K562 (cell line): ENCODE data around the gene PIK3AP1. TPM values are rescaled to one million over a fixed set of nuclear protein-coding genes. Genes with fewer than 3 reads are reported as not detected.
A peak's percentile ranks its signal among the peaks of the same experiment; 100 is the strongest.

Experiments
- ATAC-seq: fragments of 200-7000 bp; cut with Tn5 transposase; 3 replicates; pipeline ENCODE4 v1.9.1; 2020; ENCODE audit warnings: moderate library complexity
- Bru-seq: library from RNA; stranded (reverse); fragments of 400-500 nt; gene quantifications from one replicate; lab custom pipeline; 2021; lab: Mats Ljungman, UMichigan
- BruChase-seq, 2 experiments: library from RNA; stranded (reverse); fragments of 400-500 nt; gene quantifications; one replicate each; lab custom pipeline; 2021; lab: Mats Ljungman, UMichigan
- BruUV-seq: library from RNA; stranded (reverse); fragments of 400-500 nt; replicated peaks from 2 replicates; lab custom pipeline; 2021; lab: Mats Ljungman, UMichigan
- CTCF ChIA-PET: fragments of 300-600 bp; formaldehyde crosslinking; extraction: SDS; loops from one replicate; lab custom pipeline; 2021; ENCODE audit warnings: low intra/inter-chr PET ratio; lab: Yijun Ruan, JAX
- POLR2A ChIA-PET: fragments of 300-600, 350-650 bp; sonication (Branson Sonifier 250); formaldehyde crosslinking; extraction: SDS; loops from one replicate; lab custom pipeline; 2021; ENCODE audit warnings: antibody characterized with exemption, inconsistent platforms; lab: Yijun Ruan, JAX
- DNase-seq, 4 experiments: peaks; one replicate each; pipeline versions ENCODE4 v3.0.0 to v3.0.0-alpha.2; 2011 to 2018; ENCODE audit warnings: low spot score in 3 of 4, mixed read lengths in 3 of 4; ENCODE audit errors: extremely low read depth in 1 of 4
- FAIRE-seq: peaks from 2 replicates; lab custom pipeline; 2011; peaks lifted over from hg19 to GRCh38; lab: Jason Lieb, UNC
- H2AFZ ChIP-seq: 2 replicates; pipeline ENCODE4 v1.6.0; 2011; ENCODE audit warnings: low read depth, low read length, control low read depth, inconsistent platforms
- H3K27ac ChIP-seq: fragments of 200-600 bp; 3 replicates; pipeline ENCODE4 v1.8.0; 2011; ENCODE audit warnings: low read depth, mild to moderate bottlenecking, control low read depth, inconsistent platforms, low read length, moderate library complexity, mixed read lengths; ENCODE audit errors: extremely low read depth
- H3K27me3 ChIP-seq, 2 experiments: fragments of 300-600 bp in 1 of 2; 2 replicates in 1 of 2; 3 replicates in 1 of 2; pipeline versions ENCODE4 v1.6.0 to v1.8.0; 2011; ENCODE audit warnings: inconsistent platforms in 2 of 2, low read length in 2 of 2, mild to moderate bottlenecking in 1 of 2, mixed read lengths in 1 of 2, moderate library complexity in 1 of 2; ENCODE audit not compliant: control insufficient read depth in 2 of 2, insufficient read depth in 2 of 2
- H3K36me3 ChIP-seq: fragments of 300-600 bp; 3 replicates; pipeline ENCODE4 v1.8.0; 2011; ENCODE audit warnings: mild to moderate bottlenecking, low read length, inconsistent platforms; ENCODE audit not compliant: control insufficient read depth, insufficient read depth
- H3K4me1 ChIP-seq, 2 experiments: fragments of 200-600 bp in 1 of 2; replicated peaks in 1 of 2; 2 replicates in 1 of 2; 3 replicates in 1 of 2; pipeline versions ENCODE4 v1.5.1 to v1.8.0; 2011; ENCODE audit warnings: inconsistent platforms in 2 of 2, low read length in 2 of 2, mild to moderate bottlenecking in 1 of 2, mixed read lengths in 1 of 2, moderate library complexity in 1 of 2; ENCODE audit not compliant: control insufficient read depth in 2 of 2, insufficient read depth in 2 of 2
- H3K4me2 ChIP-seq: 2 replicates; pipeline ENCODE4 v1.6.1; 2011; ENCODE audit warnings: low read length, control low read depth, inconsistent platforms, mixed read lengths; ENCODE audit not compliant: insufficient read depth
- H3K4me3 ChIP-seq: fragments of 200-600 bp; sonication (generic), shearing (Covaris generic); 2 replicates; pipeline ENCODE4 v1.5.1; 2016; ENCODE audit warnings: control low read depth, inconsistent platforms
- H3K79me2 ChIP-seq: fragments of 200-600 bp; 3 replicates; pipeline ENCODE4 v1.8.0; 2011; ENCODE audit warnings: low read length, inconsistent platforms; ENCODE audit not compliant: control insufficient read depth, insufficient read depth
- H3K9ac ChIP-seq, 2 experiments: 2 replicates each; pipeline versions ENCODE4 v1.6.0 to v1.6.1; 2011; ENCODE audit warnings: low read depth in 2 of 2, low read length in 2 of 2, control low read depth in 1 of 2, inconsistent platforms in 1 of 2, mild to moderate bottlenecking in 1 of 2, mixed read lengths in 1 of 2; ENCODE audit not compliant: insufficient read depth in 1 of 2
- H3K9me1 ChIP-seq: one replicate; pipeline ENCODE4 v1.6.0; 2011; ENCODE audit warnings: inconsistent platforms, mild to moderate bottlenecking, low read length, moderate library complexity; ENCODE audit not compliant: control insufficient read depth, insufficient read depth
- H3K9me3 ChIP-seq: replicated peaks from 2 replicates; pipeline ENCODE4 v1.5.1; 2011; ENCODE audit warnings: low read depth, low read length, inconsistent platforms; ENCODE audit not compliant: control insufficient read depth, insufficient read depth
- H4K20me1 ChIP-seq: replicated peaks from 2 replicates; pipeline ENCODE4 v1.6.1; 2011; ENCODE audit warnings: low read length, inconsistent platforms, mixed read lengths; ENCODE audit not compliant: control insufficient read depth, insufficient read depth
- ARID4B ChIP-seq: sonication (generic); formaldehyde crosslinking; IDR thresholded peaks from 2 replicates; pipeline ENCODE4 v1.8.0; 2022; ENCODE audit warnings: mild to moderate bottlenecking, missing genetic modification reagents
- E2F6 ChIP-seq, 2 experiments: IDR thresholded peaks; 2 replicates each; pipeline ENCODE4 v1.6.1; 2011; ENCODE audit warnings: borderline replicate concordance in 1 of 2, control low read depth in 1 of 2, low read depth in 1 of 2, low read length in 1 of 2, mild to moderate bottlenecking in 1 of 2, mixed read lengths in 1 of 2, moderate library complexity in 1 of 2; ENCODE audit not compliant: insufficient read depth in 1 of 2, insufficient read length in 1 of 2, poor library complexity in 1 of 2, severe bottlenecking in 1 of 2; ENCODE audit errors: extremely low read depth in 1 of 2
- IRF1 ChIP-seq: sonication (generic); formaldehyde crosslinking; IDR thresholded peaks from 2 replicates; pipeline ENCODE4 v1.8.0; 2022; ENCODE audit warnings: missing genetic modification reagents, mild to moderate bottlenecking, borderline replicate concordance
- SPI1 ChIP-seq: IDR thresholded peaks from 2 replicates; pipeline ENCODE4 v1.6.1; 2011; ENCODE audit warnings: low read depth, low read length, control low read depth, borderline replicate concordance
- VEZF1 ChIP-seq: fragments of 200-800 bp; sonication (Bioruptor generic); IDR thresholded peaks from 2 replicates; pipeline ENCODE4 v1.6.1; 2017; ENCODE audit warnings: missing genetic modification characterization, missing compliant biosample characterization
- WGBS: fragments of 100-300 bp; shearing (Covaris generic); methylation state at CpG from one replicate; pipeline ENCODE4 v1.1.6; 2016; ENCODE audit warnings: low coverage, mixed read lengths; ENCODE audit not compliant: insufficient coverage; ENCODE audit errors: missing lambda C conversion rate; 5-methylcytosine and 5-hydroxymethylcytosine counted together
- in situ Hi-C: fragments of 300-500 bp; cut with MboI; formaldehyde crosslinking; loops from 4 replicates; pipeline ENCODE4 v1.15.0; 2018; ENCODE audit warnings: inconsistent platforms, mixed read lengths
- intact Hi-C: fragments of 100-400 bp; cut with micrococcal nuclease; formaldehyde crosslinking; loops from 2 replicates; pipeline ENCODE4 v1.14.2; 2022
- long read RNA-seq, 3 experiments: library from polyadenylated mRNA in 2 of 3; library from RNA in 1 of 3; unstranded in 2 of 3; stranded (forward) in 1 of 3; transcript quantifications; one replicate each; pipeline ENCODE4 v2.0.0, GENCODE V29; 2019 to 2022
- polyA minus RNA-seq, 3 experiments: library from RNA; depleted of rRNA, polyadenylated mRNA; stranded (reverse); fragments of >200 nt; gene quantifications; 2 replicates each; pipeline ENCODE4 v1.2.3, GENCODE V29; 2011
- polyA plus RNA-seq, 8 experiments: library from polyadenylated mRNA; depleted of rRNA in 4 of 8; stranded (reverse) in 5 of 8; unstranded in 3 of 8; fragments of >200 nt; fragmentation: Nextera tagmentation in 2 of 8; fragmentation: Illumina TruSeq in 1 of 8; extraction: Ambion mirVana in 2 of 8; extraction: Trizol in 1 of 8; gene quantifications; 2 replicates each; pipeline versions ENCODE4 v1.2.1 to v1.2.3, GENCODE V29; 2011 to 2014; ENCODE audit warnings: inconsistent platforms in 1 of 8, missing spikeins in 1 of 8
- total RNA-seq, 7 experiments: library from RNA; depleted of rRNA in 6 of 7; stranded (reverse); fragments of >200 nt in 6 of 7; fragmentation: Illumina TruSeq in 2 of 7; extraction: Trizol in 2 of 7; gene quantifications; 2 replicates each; pipeline versions ENCODE4 v1.2.1 to v1.2.3, GENCODE V29; 2011 to 2021; ENCODE audit warnings: low replicate concordance in 1 of 7

PIK3AP1 gene
- 3.0 and 3.5 TPM in 2 replicates for total RNA-seq (2011; cell fraction: chromatin; rRNA removed; ENCODE audit: low replicate concordance)
- total RNA-seq (2011; cell fraction: nucleolus; rRNA removed): 1.0 and 1.2 TPM in 2 replicates
- total RNA-seq (2011; cell fraction: nucleoplasm; rRNA removed): 1.6 and 1.8 TPM in 2 replicates
- total RNA-seq (2014; rRNA removed) (1.5 and 1.6 TPM in 2 replicates), total RNA-seq (2014; rRNA removed; fragmentation: Illumina TruSeq; extraction: Trizol) (1.6 TPM in 2 replicates), total RNA-seq (2015; rRNA removed; fragmentation: Illumina TruSeq; extraction: Trizol) (1.1 and 1.5 TPM in 2 replicates), total RNA-seq (2021) (1.4 TPM in 2 replicates), polyA plus RNA-seq (2011; rRNA removed) (2.4 and 5.1 TPM in 2 replicates), polyA plus RNA-seq (2014; fragmentation: Illumina TruSeq; extraction: Trizol) (1.7 and 1.9 TPM in 2 replicates), polyA plus RNA-seq (2014; fragmentation: Nextera tagmentation; extraction: Ambion mirVana) (under 1 TPM; 0.20 to 0.35 TPM), polyA plus RNA-seq (2014; rRNA removed) (1.2 and 1.3 TPM in 2 replicates), polyA minus RNA-seq (2011; rRNA and poly(A)+ RNA removed) (4.9 and 17.9 TPM in 2 replicates), Bru-seq, nascent RNA (percentile 34 among the genes with signal in this experiment), BruChase-seq, experiment 1, labeled RNA remaining after a 2-hour chase (percentile 31 among the genes with signal in this experiment), BruChase-seq, experiment 2, labeled RNA remaining after a 6-hour chase (percentile 28 among the genes with signal in this experiment)
- polyA plus RNA-seq (2011; cell fraction: cytosol; rRNA removed): 1.4 and 4.7 TPM in 2 replicates
- polyA plus RNA-seq (2011; cell fraction: nucleus; rRNA removed): 1.9 and 3.7 TPM in 2 replicates
- polyA plus RNA-seq (2012): 0.98 and 1.3 TPM in 2 replicates
- 2.7 and 6.6 TPM in 2 replicates for polyA minus RNA-seq (2011; cell fraction: cytosol; rRNA and poly(A)+ RNA removed)
- polyA minus RNA-seq (2011; cell fraction: nucleus; rRNA and poly(A)+ RNA removed): 0.94 and 4.3 TPM in 2 replicates
- long read RNA-seq, experiment 1, full-length matches to known transcripts: 3 of 4 reads
- long read RNA-seq, experiment 1, partial matches to known transcripts: 1 of 4 reads
- long read RNA-seq, experiment 1, other reads (novel, unspliced or antisense): 0 of 4 reads
- long read RNA-seq, experiment 2, partial matches to known transcripts: 0 of 1 reads
- long read RNA-seq, experiment 2, other reads (novel, unspliced or antisense): 1 of 1 reads
- long read RNA-seq, experiment 3, full-length matches to known transcripts: 1 of 1 reads
- long read RNA-seq, experiment 3, partial matches to known transcripts: 0 of 1 reads
- long read RNA-seq, experiment 3, other reads (novel, unspliced or antisense): 0 of 1 reads

- no peaks in the 10 kb centered on the region for H3K9me3 ChIP-seq
- no peaks in the 10 kb centered on the region for H4K20me1 ChIP-seq
- no TSS peak for BruUV-seq
- WGBS: 8% methylated on average over 31 of the region's 52 CpGs
- H3K27ac ChIP-seq: no peak within 1 kb of the TSS
- H3K36me3 ChIP-seq: no peaks in the 10 kb centered on the region
- peak; percentile 25 to 66 (median 57) for DNase-seq
- peak within 1 kb of the TSS; percentile 77 for H2AFZ ChIP-seq
- H3K4me3 ChIP-seq: peak within 1 kb of the TSS; percentile 36
- H3K9ac ChIP-seq: peak within 1 kb of the TSS; percentile 39 to 85; a peak in 3 of 4 replicates
- peak within 1 kb of the TSS; percentile 71 for H3K4me2 ChIP-seq
- ChIA-PET CTCF (no interaction called here), POLR2A (no interaction called here)
- intact Hi-C loops: no loop called here
- H3K79me2 ChIP-seq: no peaks in the 10 kb centered on the region
- H3K27me3 ChIP-seq: peaks cover 0 to 12% of the 10 kb centered on the region in 2 experiments; a peak in 1 of 5 replicates
- no peak for FAIRE-seq
- no peaks in the 10 kb centered on the region for H3K9me1 ChIP-seq
- H3K4me1 ChIP-seq: peaks cover 10 to 13% of the 10 kb centered on the region in 2 experiments; a peak in 3 of 5 replicates
- in situ Hi-C loops: no loop called here
- ATAC-seq: peak; percentile 86
- 0 out of 2 replicates have a peak, but pooled peaks have one; percentile 45 for TF ChIP-seq ARID4B (CRISPR knock-in tag)
- peak; percentile 17 to 35 for TF ChIP-seq E2F6 (IDR thresholded peaks at IDR 0.05; ENCODE audit: borderline replicate concordance in 1 of 2, extremely low read depth in 1 of 2, insufficient read depth in 1 of 2, insufficient read length in 1 of 2, low read depth in 1 of 2, low read length in 1 of 2, poor library complexity in 1 of 2, severe bottlenecking in 1 of 2)
- 0 out of 2 replicates have a peak, but pooled peaks have one; percentile 11 for TF ChIP-seq SPI1
- peak; percentile 57; the same call in 1 of the 2 replicates for TF ChIP-seq VEZF1
- TF ChIP-seq IRF1 (CRISPR knock-in tag): no peak
Observed at GRCh38 chr10:96720422-96721206, at the start of gene PIK3AP1. Gene PIK3AP1, minus strand, starts transcription at chr10:96720514. Its CDS starts 120 bp downstream, at chr10:96720394.
